GM10847 (cell line): ENCODE results near the gene VCL.

Experiments used
- POLR2A ChIP-seq: IDR thresholded peaks from 2 replicates; pipeline ENCODE4 v1.6.1; 2011; ENCODE audit not compliant: insufficient read length; ENCODE audit errors: extremely low read depth

Gene VCL

DNA sequence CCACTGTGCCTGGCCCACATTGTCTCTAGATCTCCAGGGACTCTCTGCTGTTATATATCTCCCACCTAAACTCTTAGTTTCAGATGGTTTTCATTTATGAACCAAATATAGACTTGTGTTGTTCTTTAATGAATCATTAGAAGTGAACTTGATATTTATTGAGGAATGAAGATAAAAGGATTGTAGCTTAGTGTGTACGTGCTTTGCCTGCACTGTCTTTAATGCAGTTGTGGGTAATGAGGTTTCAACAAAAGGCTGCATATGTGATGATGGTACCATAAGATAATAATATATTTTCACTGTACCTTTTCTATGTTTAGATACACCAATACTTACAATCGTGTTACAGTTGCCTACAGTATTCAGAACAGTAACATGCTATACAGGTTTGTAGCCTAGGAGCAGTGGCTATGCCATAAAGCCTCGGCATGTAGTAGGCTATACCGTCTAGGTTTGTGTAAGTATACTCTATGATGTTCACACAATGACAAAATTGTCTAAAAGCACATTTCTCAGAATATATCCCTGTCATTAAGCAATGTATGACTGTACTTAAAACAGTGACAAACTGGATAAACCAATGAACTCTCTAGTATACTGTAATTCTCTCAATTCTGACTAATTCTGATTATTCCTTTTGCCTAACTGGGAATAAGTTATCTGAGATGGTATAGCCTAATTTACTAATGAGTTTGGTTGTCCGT is 25.2 kb downstream of the VCL start:
- TF ChIP-seq POLR2A, result no peak

DNA sequence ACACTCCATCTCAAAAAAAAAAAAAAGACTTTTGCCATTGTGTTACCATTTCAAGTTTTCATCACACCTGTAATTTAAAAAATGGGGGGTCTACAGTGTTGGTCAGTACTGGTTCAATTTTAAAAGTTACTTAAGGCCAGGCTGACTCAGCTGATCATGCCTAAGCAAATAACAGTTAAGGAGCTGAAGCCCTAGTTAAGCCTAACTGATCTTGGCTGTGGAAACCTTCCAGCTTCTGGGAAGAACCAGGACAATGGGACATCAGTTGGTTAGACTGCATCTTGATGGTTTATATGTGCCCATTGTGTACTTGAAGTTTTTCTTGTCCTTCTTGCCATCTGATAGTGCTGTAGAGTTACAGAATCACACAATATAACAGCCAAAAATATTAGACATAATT is 26.7 kb downstream of the VCL start:
- no peak for TF ChIP-seq POLR2A

DNA sequence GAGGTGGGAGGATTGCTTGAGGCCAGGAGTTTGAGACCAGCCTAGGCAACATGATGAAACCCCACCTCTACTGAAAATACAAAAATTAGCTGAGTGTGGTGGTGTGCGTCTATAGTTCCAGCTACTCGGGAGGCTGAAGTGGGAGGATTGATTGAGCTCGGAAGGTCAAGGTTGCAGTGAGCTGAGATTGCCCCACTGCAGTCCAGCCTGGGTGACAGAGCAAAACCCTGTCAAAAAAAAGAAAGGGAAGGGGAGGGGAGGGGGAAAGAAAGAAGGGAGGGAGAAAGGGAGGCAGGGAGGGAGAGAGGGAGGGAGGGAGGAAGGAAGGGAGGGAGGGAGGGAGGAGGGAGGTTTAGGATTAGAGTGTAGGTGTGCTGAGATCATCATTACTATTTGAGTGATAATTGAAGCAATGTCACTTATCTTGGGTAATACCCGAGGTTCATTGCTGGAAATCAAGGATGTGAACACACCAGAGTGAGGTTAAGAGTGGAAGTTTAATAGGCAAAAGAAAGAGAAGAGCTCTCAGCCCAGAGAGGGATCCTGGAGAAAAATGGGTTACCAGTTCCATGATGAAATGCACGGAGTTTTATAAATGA is 27.6 kb downstream of the VCL start:
- TF ChIP-seq POLR2A, result no peak

DNA sequence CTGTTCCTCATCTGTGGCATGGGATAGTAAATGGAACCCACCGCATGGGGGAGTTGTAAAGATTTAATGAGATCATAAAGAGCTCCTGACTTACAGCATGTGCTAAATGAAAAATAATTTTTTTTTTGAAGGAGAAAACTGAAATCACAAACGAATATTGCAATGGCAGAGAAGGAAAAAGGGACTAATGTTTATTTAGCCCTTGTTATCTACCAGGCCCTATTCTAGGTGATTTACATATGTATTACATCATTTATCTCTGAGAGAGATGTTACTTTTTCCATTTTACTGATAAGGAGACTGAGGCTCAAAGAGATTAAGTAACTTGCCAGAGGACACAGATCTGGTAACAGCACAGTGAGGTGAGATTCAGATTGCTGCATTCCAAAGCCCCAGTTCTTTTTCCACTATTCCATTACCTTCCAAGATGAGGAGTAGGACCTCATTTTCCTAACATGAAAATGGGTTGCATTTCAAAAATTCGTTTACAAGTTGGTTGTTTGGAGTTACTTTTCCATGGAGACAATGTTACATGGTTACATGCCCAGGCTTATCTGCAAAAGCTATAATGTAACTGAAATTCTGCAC is 28.6 kb downstream of the VCL start:
- no peak for TF ChIP-seq POLR2A

DNA sequence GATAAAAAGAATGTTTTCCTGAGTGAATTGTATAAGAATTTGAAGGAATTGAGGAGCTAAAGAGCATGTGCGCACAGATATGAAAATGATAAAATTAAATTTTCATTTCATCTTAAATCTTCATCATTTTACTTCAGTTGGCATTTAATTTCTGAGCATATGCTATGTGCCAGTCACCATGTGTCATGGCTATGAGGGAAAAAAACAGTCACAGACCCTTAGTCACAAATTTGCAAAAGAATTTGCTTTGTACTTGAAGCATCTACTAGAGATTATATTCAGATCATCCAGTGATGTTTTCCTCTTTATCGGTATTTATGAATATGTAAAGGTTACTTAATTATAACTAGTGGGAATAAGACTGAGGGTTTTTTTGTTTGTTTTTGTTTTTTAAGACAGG is 29.8 kb downstream of the VCL start:
- TF ChIP-seq POLR2A, result no peak

DNA sequence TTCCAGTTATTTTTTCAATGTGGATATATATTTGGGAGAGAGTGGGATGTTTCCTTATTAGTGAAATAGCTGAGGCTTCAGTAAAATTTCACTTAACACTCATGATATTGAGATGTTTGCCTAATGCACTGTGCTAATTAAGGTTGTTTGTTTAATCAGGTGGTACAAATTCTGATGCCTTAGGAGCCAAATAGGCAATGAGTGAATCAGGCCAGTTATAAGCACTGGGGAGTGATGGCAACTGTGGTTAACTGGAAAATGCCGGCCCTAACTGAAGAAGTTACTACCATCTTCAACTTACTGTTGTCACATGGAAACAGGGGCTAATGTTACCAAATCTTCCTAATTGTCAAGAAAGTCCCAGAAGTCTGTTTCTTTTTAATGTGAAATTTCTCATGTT is 32.0 kb downstream of the VCL start:
- TF ChIP-seq POLR2A, result no peak

DNA sequence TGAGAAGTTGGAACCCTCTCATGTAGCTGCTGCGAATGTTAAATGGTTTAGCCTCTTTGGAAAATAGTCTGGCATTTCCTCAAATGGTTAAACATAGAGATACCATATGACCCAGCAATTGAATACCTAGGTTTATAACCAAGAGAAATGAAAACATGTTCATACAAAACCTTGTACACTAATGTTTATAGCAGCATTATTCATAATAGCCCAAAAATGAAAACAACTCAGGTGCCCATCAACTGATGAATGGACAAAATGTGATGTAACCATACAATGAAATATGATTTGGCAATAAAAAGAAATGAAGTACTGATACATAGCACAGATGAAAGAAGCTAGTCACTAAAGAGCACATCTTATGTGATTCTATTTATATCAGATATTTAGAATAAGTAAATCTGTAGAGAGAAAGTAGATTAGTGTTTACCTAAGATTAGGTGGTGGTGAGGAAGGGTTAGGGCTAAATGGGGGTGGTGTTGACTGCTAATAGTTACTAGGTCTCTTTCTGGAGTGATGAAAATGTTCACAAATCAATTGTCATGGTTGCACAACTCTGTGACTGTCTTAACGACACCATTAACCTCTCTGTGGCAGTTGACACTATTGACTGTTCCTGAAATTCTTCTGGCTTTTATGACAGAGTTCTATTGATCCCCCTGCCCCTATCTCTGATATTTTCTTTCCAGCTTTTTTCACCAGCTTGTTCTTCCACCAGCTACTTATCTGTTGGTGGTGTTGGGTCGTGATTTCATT is 35.2 kb downstream of the VCL start:
- TF ChIP-seq POLR2A, result no peak

DNA sequence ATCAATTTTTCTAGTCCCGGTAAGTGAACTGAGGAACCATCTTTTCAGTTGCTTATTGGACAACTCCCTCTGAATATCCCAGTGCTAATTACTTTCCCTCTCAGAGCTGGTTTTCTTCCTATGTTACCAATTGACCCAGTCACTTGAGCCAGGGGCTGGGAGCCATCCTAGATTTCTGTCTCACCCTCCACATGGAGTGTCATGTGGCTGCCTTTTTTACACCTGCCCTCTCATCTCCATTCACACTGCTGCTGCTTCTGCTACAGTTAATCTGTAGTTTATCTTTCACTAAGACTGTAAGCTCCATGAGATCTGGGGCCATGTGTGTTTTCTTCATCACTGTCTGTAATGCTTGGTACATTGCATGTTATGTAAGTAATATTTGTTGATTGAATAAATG is 35.8 kb downstream of the VCL start:
- TF ChIP-seq POLR2A, result no peak

DNA sequence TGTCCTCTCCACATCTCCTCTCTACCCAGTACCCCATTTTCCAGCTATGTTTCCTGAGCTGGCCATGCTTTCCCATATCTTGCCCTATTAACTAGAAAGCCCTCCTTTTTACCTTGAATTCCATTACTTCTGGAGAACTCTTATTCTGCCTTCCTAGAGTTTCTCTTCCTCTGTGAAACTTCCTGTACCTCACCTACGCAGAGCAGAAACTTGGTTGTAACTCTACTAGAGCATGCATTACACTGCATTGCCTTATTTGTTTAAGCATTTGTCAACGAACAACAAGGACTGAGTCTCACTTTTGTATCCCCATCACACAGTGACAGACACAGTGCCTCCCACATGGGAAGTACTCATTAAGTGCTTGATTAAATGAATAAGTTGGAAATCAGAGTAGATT is 36.4 kb downstream of the VCL start:
- no peak for TF ChIP-seq POLR2A

DNA sequence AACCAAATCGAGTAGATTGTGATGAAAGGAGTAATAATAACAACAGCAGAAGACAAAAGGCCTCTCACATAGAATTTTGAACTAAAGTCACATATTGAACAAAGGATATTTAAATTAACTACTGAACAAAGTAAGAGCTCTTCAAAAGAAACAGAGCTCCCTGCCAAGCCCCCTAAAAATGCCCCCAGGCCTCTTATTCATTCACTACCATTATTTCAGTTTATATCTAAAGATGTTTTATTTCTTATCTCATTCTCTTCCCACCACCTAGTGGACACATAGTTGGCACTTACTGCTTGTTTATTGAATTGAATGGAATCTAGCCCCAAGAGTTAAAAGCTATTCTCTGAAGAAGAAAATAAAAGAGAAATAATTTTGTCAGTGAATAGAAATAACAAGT is 37.4 kb downstream of the VCL start:
- TF ChIP-seq POLR2A, result no peak

DNA sequence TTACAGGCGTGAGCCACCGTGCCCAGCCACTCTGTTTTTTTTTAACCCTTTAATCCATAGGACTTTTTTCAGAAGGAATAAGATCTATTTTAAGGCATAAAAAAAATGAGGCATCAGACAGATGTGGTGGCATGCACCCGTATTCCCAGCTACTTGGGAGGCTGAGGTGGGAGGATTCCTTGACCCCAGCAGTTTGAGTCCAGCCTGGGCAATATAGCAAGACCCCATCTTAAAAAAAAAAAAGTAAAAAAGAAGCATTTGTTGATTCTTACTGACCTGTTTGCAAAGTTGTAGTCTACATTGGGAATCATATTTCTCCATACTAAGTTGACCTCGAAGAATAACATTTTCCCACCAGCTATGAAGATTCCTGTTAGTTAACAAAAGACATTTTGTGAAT is 38.6 kb downstream of the VCL start:
- TF ChIP-seq POLR2A, result no peak

DNA sequence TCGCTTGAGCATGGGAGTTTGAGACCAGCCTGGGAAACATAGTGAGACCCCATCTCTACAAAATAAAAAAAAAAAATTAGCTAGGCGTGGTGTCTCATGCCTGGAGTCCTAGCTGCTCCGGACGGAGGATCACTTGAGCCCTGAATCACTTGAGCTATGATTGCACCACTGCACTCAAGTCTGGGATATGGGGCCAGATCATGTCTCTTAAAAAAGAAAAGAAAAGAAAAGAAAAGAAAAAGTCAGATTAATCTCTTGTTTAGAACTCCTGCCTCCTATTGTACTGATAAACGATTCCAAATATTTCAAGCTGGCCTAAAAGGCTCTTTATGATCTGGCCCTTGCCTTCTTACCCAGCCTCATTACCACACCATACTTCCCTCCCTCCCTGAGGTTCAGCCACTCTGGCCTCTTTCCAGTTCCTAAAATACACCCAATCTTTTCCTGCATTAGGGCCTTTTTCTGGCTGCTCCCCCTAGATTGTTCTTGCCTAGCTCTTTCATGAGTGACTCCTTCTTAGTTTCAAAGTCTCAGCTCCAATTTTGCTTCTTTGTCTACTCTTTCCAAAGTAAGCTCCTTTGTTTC is 41.7 kb downstream of the VCL start:
- no peak for TF ChIP-seq POLR2A

DNA sequence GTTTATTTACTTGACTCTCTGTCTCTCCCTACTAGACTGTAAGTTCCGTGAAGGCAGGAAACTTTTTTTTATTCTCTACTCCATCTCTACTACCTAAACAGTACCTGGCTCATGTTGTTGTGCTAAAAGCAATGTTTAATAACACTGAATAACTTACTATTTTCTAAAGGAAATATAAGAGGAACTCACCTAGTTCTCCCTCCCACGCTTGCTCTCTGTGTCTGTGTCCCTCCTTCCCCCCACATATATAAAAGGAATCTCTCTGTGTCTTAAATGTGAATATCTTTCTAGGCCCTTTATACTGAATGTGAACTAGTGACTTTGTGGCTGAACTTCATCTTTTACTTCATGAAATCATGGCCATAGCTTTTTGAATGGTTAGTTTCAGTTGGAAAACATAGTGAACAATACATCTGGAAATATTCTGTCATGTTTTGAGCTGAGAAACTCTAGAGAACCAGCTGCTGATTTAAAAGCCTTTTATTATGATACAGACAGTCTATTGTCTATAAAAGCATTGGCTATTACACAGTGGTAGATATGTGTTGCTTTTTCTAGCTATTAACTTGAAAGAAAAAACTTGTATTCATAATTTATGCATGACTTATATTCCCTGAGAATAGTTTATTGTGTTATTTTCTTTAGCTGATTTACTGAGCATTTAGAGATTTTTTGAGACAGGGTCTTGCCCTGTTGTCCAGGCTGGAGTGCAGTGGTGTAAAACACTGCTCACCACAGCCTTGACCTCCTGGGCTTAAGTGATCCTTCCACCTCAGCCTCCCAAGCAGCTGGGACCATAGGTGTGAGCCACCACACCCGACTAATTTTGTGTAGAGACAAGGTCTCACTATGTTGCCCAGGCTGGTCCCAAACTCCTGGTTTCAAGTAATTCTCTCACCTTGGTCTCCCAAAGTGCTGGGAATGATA is 42.5 kb downstream of the VCL start:
- TF ChIP-seq POLR2A, result no peak

DNA sequence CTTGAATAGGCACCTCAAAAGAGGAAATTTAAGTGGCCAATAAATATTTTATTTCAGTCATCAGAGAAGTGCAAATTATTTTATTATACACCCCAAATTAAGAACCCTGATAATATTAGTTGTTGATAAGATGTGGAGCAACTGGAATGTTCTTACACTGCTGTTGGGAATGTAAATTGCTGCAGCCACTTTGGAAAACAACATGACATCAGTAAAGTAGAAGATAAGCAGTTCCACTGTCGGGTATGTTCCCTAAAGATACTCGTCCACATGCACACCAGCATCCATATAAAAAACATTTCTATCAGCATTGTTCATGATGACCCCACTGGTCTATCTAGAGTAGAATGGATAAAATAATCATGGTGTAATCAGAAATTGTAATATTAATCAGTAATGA is 46.5 kb downstream of the VCL start:
- no peak for TF ChIP-seq POLR2A

DNA sequence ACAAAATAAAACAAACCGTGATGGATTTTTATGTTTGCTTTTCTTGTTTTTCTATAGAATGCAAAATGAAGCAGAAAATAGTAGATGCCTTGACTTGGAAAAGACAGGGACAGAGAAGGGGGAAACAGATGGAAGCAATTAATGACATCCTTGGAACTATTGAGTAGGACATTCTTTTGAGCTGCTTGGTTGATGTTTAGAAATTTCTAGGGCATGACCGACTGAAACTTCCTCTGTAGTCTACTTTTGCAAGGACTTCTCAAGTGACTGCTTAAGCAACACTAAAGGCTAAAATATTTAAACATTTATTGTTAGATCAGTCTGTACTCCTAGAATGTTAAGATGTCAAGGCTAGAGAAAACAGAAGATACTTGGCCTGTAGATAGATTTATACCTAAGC is 49.4 kb downstream of the VCL start:
- TF ChIP-seq POLR2A, result no peak

DNA sequence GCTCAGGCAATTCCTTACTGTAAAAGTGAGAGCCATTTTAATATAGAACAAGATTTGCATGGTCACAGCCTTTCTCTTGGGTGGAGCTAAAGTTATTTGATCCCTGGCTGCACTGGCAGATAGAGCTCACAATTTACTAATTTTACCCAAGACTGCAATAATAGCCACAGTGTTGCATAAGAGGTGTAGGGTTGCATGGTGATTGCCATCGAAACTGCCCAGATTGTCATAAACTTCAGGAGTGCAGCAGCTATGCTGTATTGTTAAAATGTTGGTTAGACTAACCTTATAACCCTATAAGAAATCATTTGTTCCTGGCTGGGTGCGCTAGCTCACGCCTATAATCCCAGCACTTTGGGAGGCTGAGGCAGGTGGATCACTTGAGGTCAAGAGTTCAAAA is 50.0 kb downstream of the VCL start:
- TF ChIP-seq POLR2A, result no peak
